Natural killer cell (primary cell): ENCODE measurements around the gene GANC. TPM values are rescaled to one million over a fixed set of nuclear protein-coding genes. Genes with fewer than 3 reads are reported as not detected.
"Not testable (repeated sequence)": the region's sequence is repeated elsewhere in the genome, so short reads cannot be mapped to it uniquely, and the experiment has no call there.

Experiments used
- ATAC-seq, 3 donors: fragments of 150-1000 bp in 2 of 3; fragments of 200-7000 bp in 1 of 3; cut with Tn5 transposase; 1 replicate in 1 of 3; 2 replicates in 2 of 3; pipeline ENCODE4 v1.10.0; 2021; ENCODE audit warnings: mild to moderate bottlenecking in 2 of 3, moderate library complexity in 2 of 3
- DNase-seq, 2 donors: peaks; one replicate each; pipeline versions ENCODE4 v3.0.0 to v3.0.0-alpha.2; 2013 to 2021; ENCODE audit warnings: mixed read lengths in 1 of 2
- H3K27ac ChIP-seq: one replicate; pipeline ENCODE4 v1.5.1; 2013; ENCODE audit warnings: mild to moderate bottlenecking, low read length
- H3K27me3 ChIP-seq: one replicate; pipeline ENCODE4 v1.6.1; 2013; ENCODE audit warnings: low read length; ENCODE audit not compliant: control insufficient read depth, insufficient read depth
- H3K36me3 ChIP-seq: one replicate; pipeline ENCODE4 v1.6.1; 2013; ENCODE audit warnings: low read length; ENCODE audit not compliant: control insufficient read depth, insufficient read depth
- H3K4me1 ChIP-seq: one replicate; pipeline ENCODE4 v1.6.1; 2013; ENCODE audit warnings: low read length; ENCODE audit not compliant: control insufficient read depth, insufficient read depth
- H3K4me3 ChIP-seq: one replicate; pipeline ENCODE4 v1.5.1; 2013; ENCODE audit warnings: low read length
- H3K9me3 ChIP-seq: one replicate; pipeline ENCODE4 v1.6.1; 2013; ENCODE audit warnings: low read length; ENCODE audit not compliant: control insufficient read depth, insufficient read depth
- H3K27ac Mint-ChIP-seq, 2 donors: one replicate each; pipeline ENCODE4 v1.8.0; 2022; ENCODE audit warnings: mild to moderate bottlenecking in 2 of 2, mixed read lengths in 2 of 2, moderate library complexity in 1 of 2
- H3K27me3 Mint-ChIP-seq, 2 donors: one replicate each; pipeline ENCODE4 v1.8.0; 2022; ENCODE audit warnings: low read depth in 2 of 2, mixed read lengths in 2 of 2
- H3K36me3 Mint-ChIP-seq: one replicate; pipeline ENCODE4 v1.8.0; 2022; ENCODE audit warnings: mixed read lengths
- H3K4me1 Mint-ChIP-seq, 2 donors: one replicate each; pipeline ENCODE4 v1.8.0; 2022; ENCODE audit warnings: mixed read lengths in 2 of 2
- H3K4me3 Mint-ChIP-seq: one replicate; pipeline ENCODE4 v1.8.0; 2022; ENCODE audit warnings: mild to moderate bottlenecking, moderate library complexity, mixed read lengths
- H3K9me3 Mint-ChIP-seq, 2 donors: one replicate each; pipeline ENCODE4 v1.8.0; 2022; ENCODE audit warnings: mixed read lengths in 2 of 2
- CTCF ChIP-seq: fragments of 200-600 bp; IDR thresholded peaks from one replicate; pipeline ENCODE4 v1.8.0; 2022; ENCODE audit warnings: antibody characterized with exemption
- whole genome bisulfite sequencing: methylation state at CpG from one replicate; pipeline ENCODE4 v1.1.7; 2013; ENCODE audit warnings: missing lambda C conversion rate; ENCODE audit not compliant: insufficient coverage; 5-methylcytosine and 5-hydroxymethylcytosine counted together
- intact Hi-C: fragments of 100-400 bp; cut with micrococcal nuclease; formaldehyde crosslinking; loops from one replicate; pipeline ENCODE4 v1.14.2; 2022
- total RNA-seq, 4 donors: library from RNA; stranded (reverse); fragments of 120-200 nt in 1 of 4; gene quantifications; one replicate each; pipeline versions ENCODE4 v1.2.3 to v1.2.4, GENCODE V29; 2013 to 2022

Gene GANC
- total RNA-seq = 10 to 100 TPM; 23.5 to 31.3 (median 24.3) TPM
- 89.5 TPM for total RNA-seq (2013)

- Histone ChIP-seq H3K4me1 (peaks cover 13% of the 10 kb centered on the region), H3K27me3 (no peaks in the 10 kb centered on the region), H3K36me3 (peaks cover 3% of the 10 kb centered on the region), H3K4me3 (peak within 1 kb of the TSS; percentile 96), H3K9me3 (no peaks in the 10 kb centered on the region), H3K27ac (peak within 1 kb of the TSS; percentile 92)
- Mint-ChIP-seq H3K27ac (peak within 1 kb of the TSS; percentile 95 to 99), H3K4me1 (peaks cover 49 to 57% of the 10 kb centered on the region in 2 donors), H3K4me3 (peak within 1 kb of the TSS; percentile 91), H3K9me3 (no peaks in the 10 kb centered on the region), H3K27me3 (no peaks in the 10 kb centered on the region), H3K36me3 (no peaks in the 10 kb centered on the region)
- peak; percentile 93 to 98 (median 94) for ATAC-seq
- intact Hi-C loops = loop anchor here (1.0 to 5.0 kb wide), 3 partner anchors 65 to 218 kb away; partner anchors contain the start of genes VPS39 and ZNF106
- TF ChIP-seq CTCF = no peak
- peak; percentile 90 to 99 for DNase-seq
- under 1% methylated on average over 52 of the region's 52 CpGs for WGBS
Measured at GRCh38 chr15:42272939-42273899, at the start of gene GANC, which contains the start of gene TMEM87A. TSS of gene GANC (plus strand) at chr15:42273201. CDS start at chr15:42274482, 1,281 bp downstream. TSS of gene TMEM87A (minus strand) at chr15:42273433. CDS start at chr15:42273398, 35 bp downstream.

GRCh38 chr15:42226648-42227047, 46.4 kb upstream of the GANC start:
- Histone ChIP-seq H3K36me3 (peaks cover 70% of the 10 kb centered on the region), H3K4me1 (no peaks in the 10 kb centered on the region), H3K27me3 (no peaks in the 10 kb centered on the region), H3K4me3 (no peak overlapping the region), H3K27ac (no peak overlapping the region), H3K9me3 (no peaks in the 10 kb centered on the region)
- intact Hi-C loops = no loop called here
- no peaks in the 10 kb centered on the region for H3K4me1 Mint-ChIP-seq
- H3K9me3 Mint-ChIP-seq = no peaks in the 10 kb centered on the region
- WGBS = 96% methylated on average over 5 of the region's 5 CpGs
- no peaks in the 10 kb centered on the region for H3K27me3 Mint-ChIP-seq
- DNase-seq = no peak
- ATAC-seq = no peak
- peaks cover 10% of the 10 kb centered on the region for H3K36me3 Mint-ChIP-seq
- H3K27ac Mint-ChIP-seq = no peak overlapping the region
- no peak overlapping the region for H3K4me3 Mint-ChIP-seq
- TF ChIP-seq CTCF = no peak

GRCh38 chr15:42228036-42228435, 45.0 kb upstream of the GANC start:
- H3K4me1 ChIP-seq = no peaks in the 10 kb centered on the region
- ATAC-seq (no peak), DNase-seq (no peak)
- TF ChIP-seq CTCF = no peak
- H3K4me3 Mint-ChIP-seq = no peak overlapping the region
- no peaks in the 10 kb centered on the region for H3K4me1 Mint-ChIP-seq
- H3K4me3 ChIP-seq = no peak overlapping the region
- no peaks in the 10 kb centered on the region for H3K9me3 ChIP-seq
- H3K36me3 ChIP-seq = peaks cover 74% of the 10 kb centered on the region
- no peaks in the 10 kb centered on the region for H3K27me3 Mint-ChIP-seq
- intact Hi-C loops = no loop called here
- 71% methylated on average over 1 of the region's 1 CpG for WGBS
- no peaks in the 10 kb centered on the region for H3K9me3 Mint-ChIP-seq
- no peaks in the 10 kb centered on the region for H3K27me3 ChIP-seq
- no peak overlapping the region for H3K27ac ChIP-seq
- no peak overlapping the region for H3K27ac Mint-ChIP-seq
- peaks cover 10% of the 10 kb centered on the region for H3K36me3 Mint-ChIP-seq

- H3K9me3 ChIP-seq, H3K27ac ChIP-seq, H3K27me3 Mint-ChIP-seq, ATAC-seq, H3K4me1 ChIP-seq, intact Hi-C loops, H3K4me3 ChIP-seq, H3K27me3 ChIP-seq, H3K27ac Mint-ChIP-seq, H3K4me1 Mint-ChIP-seq, DNase-seq, H3K9me3 Mint-ChIP-seq, H3K4me3 Mint-ChIP-seq: not testable (repeated sequence)
- H3K36me3 ChIP-seq = peaks cover 79% of the 10 kb centered on the region
- WGBS = 95% methylated on average over 3 of the region's 5 CpGs
- peaks cover 10% of the 10 kb centered on the region for H3K36me3 Mint-ChIP-seq
Measured at GRCh38 chr15:42228981-42229380, 44.0 kb upstream of the GANC start.
